CD4-positive, alpha-beta T cell treated with Interleukin-12 subunit alpha and Interleukin-12 subunit beta, for 1 hour (primary cell): ENCODE results near the gene PDCL2.

ENCODE experiments used
- DNase-seq: peaks from one replicate; pipeline ENCODE4 v3.0.0-alpha.2; 2020

PDCL2 gene

DNA sequence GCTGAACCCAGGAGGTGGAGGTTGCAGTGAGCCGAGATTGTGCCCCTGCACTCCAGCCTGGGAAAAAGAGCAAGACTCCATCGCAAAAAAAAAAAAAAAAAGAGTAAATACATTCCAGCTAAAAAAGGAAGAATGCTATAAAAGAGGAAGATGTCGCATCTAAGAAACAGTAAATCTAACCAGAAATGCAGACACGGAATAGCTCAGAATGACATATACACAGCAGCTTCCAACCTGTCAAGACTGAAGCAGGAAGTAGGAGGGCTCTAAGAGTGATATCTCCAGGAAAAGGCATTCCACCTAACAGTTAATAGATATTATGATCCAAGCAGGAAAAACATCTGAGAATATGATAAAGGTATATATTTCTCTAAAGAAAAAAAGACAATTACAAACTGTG, 61.4 kb downstream of the PDCL2 start:
- no peak for DNase-seq

- DNase-seq, result no peak
These were observed 61.9 kb downstream of the PDCL2 start for GRCh38 chr4:55530167-55530566.

- DNase-seq, result no peak
These were observed 63.6 kb downstream of the PDCL2 start for GRCh38 chr4:55528491-55528890.

- no peak for DNase-seq
These were observed 67.0 kb downstream of the PDCL2 start for GRCh38 chr4:55524844-55525571.

DNA sequence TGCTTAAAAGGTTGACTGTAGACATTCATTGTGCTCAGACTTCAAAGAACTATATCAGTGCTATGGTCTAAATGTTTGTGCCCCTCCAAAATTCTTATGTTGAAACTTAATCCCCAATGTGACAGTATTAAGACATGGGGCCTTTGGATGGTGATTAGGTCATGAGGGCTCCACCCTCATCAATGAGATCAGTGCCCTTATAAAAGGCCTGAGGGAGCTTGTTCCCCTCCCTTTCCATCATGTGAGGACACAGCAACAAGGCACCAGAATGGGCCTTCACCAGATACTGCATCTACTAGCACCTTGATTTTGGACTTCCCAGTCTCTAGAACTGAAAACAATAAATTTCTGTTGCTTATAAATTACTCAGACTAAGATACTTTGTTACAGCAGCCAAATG, 73.6 kb downstream of the PDCL2 start:
- DNase-seq, result no peak

DNA sequence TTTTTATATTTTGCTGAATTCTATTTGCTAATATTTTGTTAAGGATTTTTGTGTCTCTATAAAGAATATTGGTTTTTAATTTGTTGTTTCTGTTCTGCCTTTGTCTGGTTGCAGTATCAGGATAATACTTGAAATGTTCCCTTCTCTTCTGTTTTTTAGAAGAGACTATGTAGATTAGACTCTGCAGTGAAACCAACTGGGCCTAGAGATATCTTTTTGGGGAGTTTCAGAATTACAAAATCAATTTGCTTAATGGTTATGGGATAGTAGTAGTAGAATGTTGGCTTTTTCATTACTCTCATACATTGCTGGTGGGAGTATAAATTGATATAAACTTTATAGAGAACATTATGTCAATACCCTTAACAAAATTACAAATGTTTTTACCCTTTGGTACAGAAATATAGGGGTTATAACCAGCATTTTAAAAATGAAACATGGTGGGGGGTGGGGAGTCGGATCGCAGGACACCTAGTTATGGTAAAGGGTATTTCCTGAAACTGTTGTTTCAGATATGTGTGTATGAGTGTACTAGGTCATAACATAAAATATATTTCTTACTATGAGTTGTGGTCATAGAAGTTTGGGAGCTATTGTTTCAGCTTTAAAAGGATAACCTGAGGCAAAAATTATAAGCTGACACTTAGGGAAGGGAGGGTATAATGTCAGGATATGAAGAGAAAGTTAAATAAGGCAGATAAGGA, 74.4 kb downstream of the PDCL2 start:
- no peak for DNase-seq

GRCh38 chr4:55512922-55513571, 79.0 kb downstream of the PDCL2 start:
- DNase-seq, result no peak

- DNase-seq, result no peak
These were observed 80.0 kb downstream of the PDCL2 start for GRCh38 chr4:55512077-55512476.

DNA sequence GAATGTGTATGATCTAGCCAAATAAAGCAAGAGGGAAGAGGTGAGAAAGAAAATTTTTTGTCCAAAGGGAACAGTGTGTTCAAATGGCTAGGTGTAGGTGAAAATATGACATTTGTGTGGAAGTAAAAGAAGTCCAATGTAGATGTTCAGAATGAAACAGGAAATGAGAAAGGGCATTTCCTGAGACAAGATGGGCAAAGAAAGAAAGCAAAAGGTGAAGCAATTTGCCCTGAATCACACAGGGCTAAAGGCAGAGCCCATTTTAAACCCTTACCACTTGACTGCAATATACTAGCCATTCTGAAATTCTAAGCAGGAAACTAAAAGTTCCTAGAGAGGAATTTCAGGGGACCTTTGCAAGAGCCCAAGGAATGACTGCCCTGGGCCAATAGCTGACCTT, 81.4 kb downstream of the PDCL2 start:
- no peak for DNase-seq

DNA sequence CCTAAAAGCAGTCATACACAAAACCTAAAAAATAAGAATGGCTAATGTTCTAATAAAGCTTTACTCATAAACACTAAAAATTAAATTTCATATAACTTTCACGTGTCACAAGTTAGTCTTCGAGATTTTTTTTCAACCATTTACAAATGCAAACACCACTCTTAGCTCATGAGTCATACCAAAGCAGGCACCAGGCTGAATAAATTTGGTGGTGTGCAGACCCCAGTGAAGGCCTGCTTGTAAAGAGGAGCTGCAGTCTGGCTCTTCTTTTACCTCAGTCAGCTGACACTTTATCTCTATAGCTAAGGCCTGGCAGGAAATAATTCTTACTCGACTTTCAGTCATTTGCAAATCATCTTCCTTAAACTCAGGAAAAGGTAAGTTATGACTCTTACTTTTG, 82.8 kb downstream of the PDCL2 start:
- DNase-seq, result no peak

- no peak for DNase-seq
These were observed 84.4 kb downstream of the PDCL2 start for GRCh38 chr4:55507612-55508011.
